Endothelial cell of umbilical vein (primary cell): ENCODE data around the gene PARD3B. TPM values are rescaled to one million over a fixed set of nuclear protein-coding genes. Genes with fewer than 3 reads are reported as not detected.

ENCODE experiments used
- BruUV-seq: library from RNA; stranded (reverse); fragments of 400-500 nt; replicated peaks from 2 replicates; lab custom pipeline; 2021; lab: Mats Ljungman, UMichigan
- CTCF ChIA-PET: fragments of 300-600, 350-600 bp; sonication (Branson Sonifier 250); formaldehyde crosslinking; loops from one replicate; lab custom pipeline; 2021; ENCODE audit warnings: antibody characterized with exemption, inconsistent platforms; lab: Charles Lee
- POLR2A ChIA-PET: fragments of 300-600, 350-600 bp; sonication (Branson Sonifier 250); formaldehyde crosslinking; loops from one replicate; lab custom pipeline; 2021; ENCODE audit warnings: antibody characterized with exemption, inconsistent platforms; lab: Charles Lee
- DNase-seq: peaks from one replicate; pipeline ENCODE4 v3.0.0-alpha.2; 2011; ENCODE audit warnings: low read depth, low spot score
- FAIRE-seq: peaks from 2 replicates; lab custom pipeline; 2011; peaks lifted over from hg19 to GRCh38; lab: Jason Lieb, UNC
- H2AFZ ChIP-seq: 2 replicates; pipeline ENCODE4 v1.6.0; 2012; ENCODE audit warnings: low read depth, low read length, control low read depth, inconsistent platforms
- H3K27ac ChIP-seq: 2 replicates; pipeline ENCODE4 v1.5.1; 2011; ENCODE audit warnings: low read depth, mild to moderate bottlenecking, control low read depth, low read length, moderate library complexity; ENCODE audit not compliant: insufficient read depth
- H3K27me3 ChIP-seq, 2 experiments: 2 replicates each; pipeline versions ENCODE4 v1.6.0 to v1.6.1; 2011; ENCODE audit warnings: low read length in 2 of 2, mixed read lengths in 1 of 2; ENCODE audit not compliant: control insufficient read depth in 2 of 2, insufficient read depth in 2 of 2
- H3K36me3 ChIP-seq, 2 experiments: 2 replicates in 1 of 2; 3 replicates in 1 of 2; pipeline ENCODE4 v1.5.1; 2011; ENCODE audit warnings: low read length in 2 of 2, mild to moderate bottlenecking in 1 of 2, moderate library complexity in 1 of 2; ENCODE audit not compliant: control insufficient read depth in 2 of 2, insufficient read depth in 2 of 2; ENCODE audit errors: extremely low read depth in 1 of 2
- H3K4me1 ChIP-seq: 3 replicates; pipeline ENCODE4 v1.5.1; 2011; ENCODE audit warnings: mild to moderate bottlenecking, low read length; ENCODE audit not compliant: control insufficient read depth, insufficient read depth; ENCODE audit errors: extremely low read depth
- H3K4me2 ChIP-seq: 2 replicates; pipeline ENCODE4 v1.6.1; 2011; ENCODE audit warnings: low read length, control low read depth, mixed read lengths; ENCODE audit not compliant: insufficient read depth
- H3K4me3 ChIP-seq, 3 experiments: fragments of 200-600 bp in 1 of 3; sonication (generic), shearing (Covaris generic) in 1 of 3; replicated peaks in 1 of 3; 2 replicates each; pipeline ENCODE4 v1.5.1; 2011 to 2016; ENCODE audit warnings: control low read depth in 3 of 3, low read length in 3 of 3, mild to moderate bottlenecking in 2 of 3, inconsistent platforms in 1 of 3, low read depth in 1 of 3, moderate library complexity in 1 of 3; ENCODE audit not compliant: insufficient read depth in 1 of 3
- H3K79me2 ChIP-seq: 2 replicates; pipeline ENCODE4 v1.6.0; 2012; ENCODE audit warnings: low read length, inconsistent platforms; ENCODE audit not compliant: control insufficient read depth, insufficient read depth
- H3K9ac ChIP-seq: replicated peaks from 2 replicates; pipeline ENCODE3; 2011; ENCODE audit warnings: low read length, control low read depth; ENCODE audit not compliant: insufficient read depth; ENCODE audit errors: extremely low read depth
- H3K9me1 ChIP-seq: replicated peaks from 3 replicates; pipeline ENCODE4 v1.6.0; 2011; ENCODE audit warnings: mild to moderate bottlenecking, low read length; ENCODE audit not compliant: control insufficient read depth, insufficient read depth; ENCODE audit errors: extremely low read depth
- H3K9me3 ChIP-seq: replicated peaks from 2 replicates; pipeline ENCODE4 v1.5.1; 2012; ENCODE audit warnings: low read length, inconsistent platforms; ENCODE audit not compliant: control insufficient read depth, insufficient read depth
- H4K20me1 ChIP-seq: replicated peaks from 2 replicates; pipeline ENCODE3; 2011; ENCODE audit warnings: mild to moderate bottlenecking, low read length; ENCODE audit not compliant: control insufficient read depth, insufficient read depth; ENCODE audit errors: extremely low read depth
- EZH2 ChIP-seq: IDR thresholded peaks from 2 replicates; pipeline ENCODE4 v1.6.1; 2012; ENCODE audit warnings: borderline replicate concordance, low read depth, mild to moderate bottlenecking, moderate library complexity, low read length, inconsistent platforms; ENCODE audit not compliant: severe bottlenecking
- FOS ChIP-seq: IDR thresholded peaks from 2 replicates; pipeline ENCODE4 v1.6.1; 2011; ENCODE audit warnings: mild to moderate bottlenecking, low read length, moderate library complexity, borderline replicate concordance; ENCODE audit not compliant: insufficient read depth
- GATA2 ChIP-seq: IDR thresholded peaks from 2 replicates; pipeline ENCODE4 v1.7.0; 2011; ENCODE audit warnings: low read depth, mild to moderate bottlenecking, moderate library complexity, mixed read lengths, low read length; ENCODE audit not compliant: insufficient read length, insufficient read depth
- JUN ChIP-seq: IDR thresholded peaks from 2 replicates; pipeline ENCODE4 v1.6.1; 2011; ENCODE audit warnings: borderline replicate concordance, low read depth; ENCODE audit not compliant: insufficient read length, insufficient read depth
- MYC ChIP-seq: IDR thresholded peaks from one replicate; pipeline ENCODE4 v1.6.1; 2011; ENCODE audit warnings: mild to moderate bottlenecking, low read depth, low read length
- POLR2A ChIP-seq: IDR thresholded peaks from 2 replicates; pipeline ENCODE4 v1.6.1; 2012; ENCODE audit warnings: low read depth, mild to moderate bottlenecking, control low read depth, low read length
- POLR2AphosphoS5 ChIP-seq: IDR thresholded peaks from 2 replicates; pipeline ENCODE4 v1.6.1; 2012; ENCODE audit warnings: low read depth, mild to moderate bottlenecking, control low read depth, low read length, moderate library complexity; ENCODE audit not compliant: insufficient read depth
- dilution Hi-C: fragments of 300-500 bp; cut with MboI; formaldehyde crosslinking; loops from one replicate; pipeline ENCODE4 v1.15.0; 2019; ENCODE audit warnings: low sequenced_read_pairs; ENCODE audit not compliant: extremely low pct_ligation_motif_present
- intact Hi-C: fragments of 100-400 bp; cut with micrococcal nuclease; formaldehyde crosslinking; loops from one replicate; pipeline ENCODE4 v1.10.0; 2022
- polyA plus RNA-seq, 4 experiments: library from polyadenylated mRNA; depleted of rRNA in 3 of 4; stranded (reverse) in 3 of 4; unstranded in 1 of 4; fragments of >200 nt; gene quantifications; 2 replicates each; pipeline versions ENCODE4 v1.2.1 to v1.2.3, GENCODE V29; 2011 to 2012; ENCODE audit warnings: missing spikeins in 1 of 4
- total RNA-seq: library from RNA; stranded (reverse); gene quantifications from 2 replicates; pipeline ENCODE4 v1.2.3, GENCODE V29; 2021
- TF ChIP-seq, protein P1 (sequence below): IDR thresholded peaks from 2 replicates; pipeline ENCODE4 v1.6.1; 2011; ENCODE audit not compliant: insufficient read depth, insufficient read length
- TF ChIP-seq, protein P2 (sequence below), 2 donors: IDR thresholded peaks; 1 replicate in 1 of 2; 2 replicates in 1 of 2; pipeline ENCODE4 v1.5.1; 2011; ENCODE audit warnings: low read length in 2 of 2, mild to moderate bottlenecking in 2 of 2, moderate library complexity in 2 of 2, control low read depth in 1 of 2, inconsistent platforms in 1 of 2, low read depth in 1 of 2; ENCODE audit not compliant: insufficient read depth in 1 of 2; ENCODE audit errors: extremely low read depth in 1 of 2

Gene PARD3B
- total and polyA plus RNA-seq, 2 donors (not counting 3 experiments of a cell fraction or from before 2014, with no cell fraction given) = 2.2 to 30.9 TPM

DNA sequence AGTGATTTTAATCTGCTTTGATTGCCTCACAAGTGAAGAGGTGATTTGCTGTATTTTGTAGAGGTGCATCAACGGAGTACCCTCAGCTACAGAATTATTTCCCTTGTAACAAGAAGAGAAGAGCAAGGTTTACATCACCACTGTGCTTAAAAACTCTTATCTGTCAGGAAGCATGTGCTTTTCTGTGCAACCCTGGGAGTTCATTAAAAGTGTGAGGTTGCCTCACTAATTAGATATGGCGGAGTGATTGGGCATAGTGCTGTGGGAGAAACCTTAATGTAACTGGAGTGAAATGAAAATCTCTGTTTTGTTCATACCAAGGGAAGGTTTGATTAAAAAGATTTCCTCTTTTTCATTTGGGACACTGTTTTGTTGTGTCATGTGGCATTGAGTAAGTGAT, 544.7 kb downstream of the PARD3B start:
- no peak overlapping the region for H3K4me3 ChIP-seq
- no peaks in the 10 kb centered on the region for H3K79me2 ChIP-seq
- no peaks in the 10 kb centered on the region for H3K9me1 ChIP-seq
- no peak overlapping the region for H2AFZ ChIP-seq
- FAIRE-seq (no peak), DNase-seq (peak; percentile 62)
- no peaks in the 10 kb centered on the region for H3K27me3 ChIP-seq
- no peaks in the 10 kb centered on the region for H3K36me3 ChIP-seq
- no peak overlapping the region for H3K9ac ChIP-seq
- intact Hi-C loops (no loop called here), dilution Hi-C loops (no loop called here)
- ChIA-PET CTCF (no interaction called here), POLR2A (no interaction called here)
- no peaks in the 10 kb centered on the region for H3K9me3 ChIP-seq
- TF ChIP-seq FOS = no peak
- TF ChIP-seq, protein P1, sequence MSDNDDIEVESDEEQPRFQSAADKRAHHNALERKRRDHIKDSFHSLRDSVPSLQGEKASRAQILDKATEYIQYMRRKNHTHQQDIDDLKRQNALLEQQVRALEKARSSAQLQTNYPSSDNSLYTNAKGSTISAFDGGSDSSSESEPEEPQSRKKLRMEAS = no peak
- H3K4me1 ChIP-seq = no peaks in the 10 kb centered on the region
- H4K20me1 ChIP-seq = no peaks in the 10 kb centered on the region
- no peak overlapping the region for H3K4me2 ChIP-seq
- no peak overlapping the region for H3K27ac ChIP-seq
- BruUV-seq = no TSS peak

DNA sequence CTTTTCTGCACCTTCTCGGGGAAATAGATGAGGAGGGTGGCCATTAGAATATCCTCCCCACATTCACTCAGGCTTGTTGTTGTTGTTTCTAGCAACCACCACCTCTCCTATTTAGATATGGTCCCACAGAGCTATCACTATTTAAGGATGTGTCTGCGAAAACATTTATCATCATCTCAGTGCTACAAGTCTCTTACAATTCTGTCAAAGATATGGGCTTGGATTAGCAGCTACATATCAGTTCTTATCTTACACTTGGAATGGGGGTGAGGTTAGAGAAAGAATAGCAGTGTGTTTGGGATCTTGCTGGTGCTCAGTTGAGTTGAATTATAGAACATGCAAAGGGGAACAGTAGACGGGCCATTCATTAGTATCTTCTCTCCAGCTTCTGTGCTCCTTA, 546.1 kb downstream of the PARD3B start:
- no peak for DNase-seq
- no peak for FAIRE-seq
- H3K9ac ChIP-seq = no peak overlapping the region
- ChIA-PET CTCF (interaction anchor here (0.8 kb wide), 1 partner anchor 10 kb away, joined by 3 read pairs; no protein-coding TSS in a partner anchor), POLR2A (no interaction called here)
- TF ChIP-seq GATA2 (no peak), JUN (no peak), POLR2AphosphoS5 (no peak), EZH2 (no peak), MYC (no peak), POLR2A (no peak)
- TF ChIP-seq, protein P1 = no peak
- TF ChIP-seq, protein P2, sequence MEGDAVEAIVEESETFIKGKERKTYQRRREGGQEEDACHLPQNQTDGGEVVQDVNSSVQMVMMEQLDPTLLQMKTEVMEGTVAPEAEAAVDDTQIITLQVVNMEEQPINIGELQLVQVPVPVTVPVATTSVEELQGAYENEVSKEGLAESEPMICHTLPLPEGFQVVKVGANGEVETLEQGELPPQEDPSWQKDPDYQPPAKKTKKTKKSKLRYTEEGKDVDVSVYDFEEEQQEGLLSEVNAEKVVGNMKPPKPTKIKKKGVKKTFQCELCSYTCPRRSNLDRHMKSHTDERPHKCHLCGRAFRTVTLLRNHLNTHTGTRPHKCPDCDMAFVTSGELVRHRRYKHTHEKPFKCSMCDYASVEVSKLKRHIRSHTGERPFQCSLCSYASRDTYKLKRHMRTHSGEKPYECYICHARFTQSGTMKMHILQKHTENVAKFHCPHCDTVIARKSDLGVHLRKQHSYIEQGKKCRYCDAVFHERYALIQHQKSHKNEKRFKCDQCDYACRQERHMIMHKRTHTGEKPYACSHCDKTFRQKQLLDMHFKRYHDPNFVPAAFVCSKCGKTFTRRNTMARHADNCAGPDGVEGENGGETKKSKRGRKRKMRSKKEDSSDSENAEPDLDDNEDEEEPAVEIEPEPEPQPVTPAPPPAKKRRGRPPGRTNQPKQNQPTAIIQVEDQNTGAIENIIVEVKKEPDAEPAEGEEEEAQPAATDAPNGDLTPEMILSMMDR (IDR thresholded peaks at IDR 0.05; ENCODE audit: extremely low read depth in 1 of 2, insufficient read depth in 1 of 2, low read depth in 1 of 2, low read length in 2 of 2) = no peak
- intact Hi-C loops = no loop called here
- no peaks in the 10 kb centered on the region for H3K9me1 ChIP-seq
- H3K27me3 ChIP-seq = no peaks in the 10 kb centered on the region
- no TSS peak for BruUV-seq
- H4K20me1 ChIP-seq = no peaks in the 10 kb centered on the region
- dilution Hi-C loops = no loop called here
- no peak overlapping the region for H3K4me3 ChIP-seq
- H3K36me3 ChIP-seq = no peaks in the 10 kb centered on the region
- no peaks in the 10 kb centered on the region for H3K9me3 ChIP-seq
- H3K4me1 ChIP-seq = no peaks in the 10 kb centered on the region
- H3K79me2 ChIP-seq = no peaks in the 10 kb centered on the region
- H3K4me2 ChIP-seq = no peak overlapping the region
- H2AFZ ChIP-seq = no peak overlapping the region
- H3K27ac ChIP-seq = no peak overlapping the region
